ENCODE data around the gene ZSCAN30.

Gene ZSCAN30

DNA sequence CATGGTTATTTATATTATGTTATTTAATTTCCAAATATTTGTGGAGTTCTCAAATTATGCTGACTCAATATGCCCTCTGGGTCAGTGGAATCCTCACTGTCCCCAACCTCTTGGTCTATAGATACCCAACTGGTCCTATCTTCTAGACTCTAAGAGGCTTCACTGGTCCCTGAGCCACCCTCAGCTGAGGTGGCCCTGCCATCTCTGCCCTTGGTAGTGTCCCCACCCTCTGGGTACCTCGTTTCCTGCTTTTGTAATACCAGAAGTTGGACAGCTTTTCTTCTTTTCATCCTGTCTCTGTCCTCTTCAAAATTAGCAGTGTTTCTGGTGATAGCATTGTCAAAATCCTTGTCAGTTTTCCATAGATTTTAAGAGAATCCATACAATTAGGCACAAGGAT lies 11.9 kb downstream of the ZSCAN30 start:
- DNase-seq, result no peak

DNA sequence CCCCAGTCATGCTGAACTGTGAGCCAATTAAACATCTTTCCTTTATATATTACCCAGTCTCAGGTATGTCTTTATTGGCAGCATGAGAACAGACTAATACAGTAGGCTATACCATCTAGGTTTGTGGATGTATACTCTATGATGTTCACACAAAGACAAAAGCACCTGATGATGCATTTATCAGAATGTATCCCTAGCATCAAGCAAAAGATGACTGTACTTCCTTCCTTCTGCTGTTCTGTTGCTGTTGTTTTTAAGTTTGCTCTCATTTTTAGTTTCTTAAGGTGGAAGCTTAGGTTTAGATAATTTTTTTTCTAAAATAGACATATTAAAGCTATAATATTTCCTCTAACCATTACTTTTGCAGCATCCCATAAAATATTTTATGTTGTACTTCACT lies 12.4 kb downstream of the ZSCAN30 start:
- DNase-seq, result no peak

DNA sequence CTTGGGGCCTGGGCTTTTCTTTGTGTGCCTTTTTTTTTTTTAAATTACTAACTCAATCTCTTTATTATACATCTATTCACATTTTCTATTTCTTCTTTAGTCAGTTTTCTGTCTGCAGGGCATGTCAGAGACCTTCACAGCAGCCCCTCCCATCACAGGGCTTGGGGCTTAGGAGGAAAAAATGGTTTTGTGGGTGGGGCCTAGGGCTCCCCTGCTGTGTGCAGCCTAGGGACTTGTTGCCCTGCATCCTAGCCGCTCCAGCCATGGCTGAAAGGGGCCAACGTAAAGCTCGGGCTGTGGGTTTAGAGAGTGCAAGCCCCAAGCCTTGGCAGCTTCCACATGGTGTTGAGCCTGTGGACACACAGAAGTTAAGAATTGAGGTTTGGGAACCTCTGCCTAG lies 13.8 kb downstream of the ZSCAN30 start:
- DNase-seq, result no peak

DNA sequence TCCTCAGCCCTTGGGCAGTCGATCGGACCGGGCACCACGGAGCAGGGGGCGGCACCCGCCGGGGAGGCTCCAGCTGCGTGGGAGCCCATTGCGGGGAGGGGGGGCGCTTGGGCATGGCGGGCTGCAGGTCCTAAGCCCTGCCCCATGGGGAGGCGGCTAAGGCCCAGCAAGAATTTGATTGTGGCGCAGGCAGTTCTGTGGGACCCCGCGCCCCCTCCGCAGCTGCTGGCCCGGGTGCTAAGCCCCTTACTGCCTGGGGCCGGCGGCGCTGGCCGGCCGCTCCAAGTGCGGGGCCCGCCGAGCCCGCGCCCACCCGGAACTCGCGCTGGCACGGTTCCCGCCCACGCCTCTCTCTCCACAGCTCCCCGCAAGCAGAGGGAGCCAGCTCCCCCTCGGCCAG lies 18.4 kb downstream of the ZSCAN30 start:
- DNase-seq, result no peak

DNA sequence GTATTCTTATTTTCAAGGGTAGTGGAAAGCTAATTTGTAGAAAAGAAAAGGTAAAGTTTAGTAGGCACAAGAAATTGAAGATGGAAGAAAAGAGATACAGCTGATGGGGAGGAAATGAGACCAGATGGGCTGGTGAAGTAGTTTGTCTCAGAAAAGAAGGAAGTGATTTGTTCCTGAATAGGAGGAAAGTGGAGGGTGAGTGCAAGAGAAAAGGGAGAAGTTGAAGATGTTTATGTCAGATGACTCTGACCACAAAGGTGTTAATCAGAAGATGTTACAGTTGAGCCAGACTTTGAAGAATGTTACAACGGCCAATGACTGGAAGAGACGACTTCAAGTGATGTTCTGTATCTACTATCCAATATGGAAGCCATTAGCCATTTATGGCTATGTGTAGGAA lies 21.2 kb downstream of the ZSCAN30 start:
- DNase-seq, result no peak

DNA sequence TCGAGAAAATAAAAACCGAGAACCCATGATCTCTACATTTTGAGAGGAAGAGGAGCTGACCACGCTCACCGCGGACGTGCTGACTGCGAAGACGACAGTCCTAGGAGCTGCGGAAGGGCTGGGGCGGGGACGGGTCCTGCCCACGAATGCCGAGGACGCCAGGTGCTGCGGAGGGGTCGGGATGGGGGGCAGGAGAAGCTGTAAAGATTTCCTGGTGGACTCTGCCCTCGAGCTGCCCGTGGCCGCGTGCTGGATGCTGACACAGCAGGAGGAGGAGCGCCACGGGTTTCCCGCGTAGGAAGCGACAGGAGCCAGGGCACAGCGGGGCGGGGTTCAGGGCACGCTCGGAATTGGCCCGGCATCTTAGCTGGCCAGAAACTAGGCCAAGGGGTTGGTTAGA lies 22.2 kb downstream of the ZSCAN30 start:
- no peak for DNase-seq

DNA sequence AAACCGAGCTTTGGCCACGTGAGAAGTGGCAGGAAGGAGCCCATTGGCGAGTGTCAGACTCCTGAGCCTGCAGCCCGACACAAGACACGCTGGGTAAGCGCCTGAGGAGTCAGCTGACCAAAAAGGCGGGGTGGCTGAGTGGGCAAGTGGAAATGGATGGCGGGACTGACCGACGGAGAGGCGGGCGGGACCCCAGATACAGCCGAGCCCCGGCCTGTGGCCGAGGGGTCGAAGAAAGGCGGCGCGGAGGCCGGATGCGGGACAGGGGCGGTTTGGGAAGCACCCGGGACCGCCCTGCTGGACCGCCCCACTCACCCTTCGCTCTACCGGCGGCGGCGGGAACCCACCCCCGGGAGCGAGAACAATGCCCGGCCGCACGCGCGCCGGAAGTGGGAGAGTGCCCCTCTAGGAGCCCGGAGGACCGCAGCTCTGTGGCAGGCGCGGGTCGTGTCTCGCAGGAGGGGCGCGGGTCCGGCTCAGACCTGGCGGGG lies 22.8 kb downstream of the ZSCAN30 start:
- DNase-seq, result no peak

DNA sequence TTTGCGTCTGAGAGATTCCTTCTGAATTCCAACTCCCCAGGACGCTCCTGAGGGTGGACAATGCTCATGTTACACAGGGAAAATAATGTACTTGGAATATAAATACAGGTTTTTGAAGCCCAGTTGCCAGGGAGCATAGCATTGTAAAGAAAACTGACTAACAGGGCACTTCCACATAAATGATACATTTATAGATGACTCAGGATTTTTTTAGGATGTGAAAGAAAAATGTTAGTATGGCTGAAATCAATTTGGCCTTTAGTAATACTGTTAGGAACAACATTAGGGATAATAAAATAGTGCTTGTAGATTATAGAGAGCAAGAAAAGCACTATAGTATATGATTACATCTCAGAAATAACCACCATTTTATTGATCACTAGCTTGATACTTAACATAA lies 25.6 kb downstream of the ZSCAN30 start:
- no peak for DNase-seq

DNA sequence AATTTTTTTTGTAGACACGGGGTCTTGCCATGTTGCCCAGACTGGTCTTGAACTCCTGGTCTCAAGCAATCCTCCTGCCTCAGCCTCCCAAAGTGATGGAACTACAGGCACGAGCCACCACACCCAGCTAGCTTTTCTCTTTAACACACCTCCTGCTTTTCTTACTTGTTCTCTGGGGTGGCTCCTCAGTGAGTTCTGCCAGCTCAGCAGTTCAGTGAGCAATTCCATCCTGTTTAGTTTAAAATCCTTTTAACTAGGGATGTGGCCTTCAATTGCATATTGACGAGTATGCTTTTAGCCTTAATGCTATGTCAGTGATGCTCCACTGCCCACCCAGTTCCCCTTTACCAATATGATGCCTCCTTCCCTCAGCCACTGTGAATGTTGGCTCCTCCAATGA lies 33.1 kb downstream of the ZSCAN30 start:
- no peak for DNase-seq

DNA sequence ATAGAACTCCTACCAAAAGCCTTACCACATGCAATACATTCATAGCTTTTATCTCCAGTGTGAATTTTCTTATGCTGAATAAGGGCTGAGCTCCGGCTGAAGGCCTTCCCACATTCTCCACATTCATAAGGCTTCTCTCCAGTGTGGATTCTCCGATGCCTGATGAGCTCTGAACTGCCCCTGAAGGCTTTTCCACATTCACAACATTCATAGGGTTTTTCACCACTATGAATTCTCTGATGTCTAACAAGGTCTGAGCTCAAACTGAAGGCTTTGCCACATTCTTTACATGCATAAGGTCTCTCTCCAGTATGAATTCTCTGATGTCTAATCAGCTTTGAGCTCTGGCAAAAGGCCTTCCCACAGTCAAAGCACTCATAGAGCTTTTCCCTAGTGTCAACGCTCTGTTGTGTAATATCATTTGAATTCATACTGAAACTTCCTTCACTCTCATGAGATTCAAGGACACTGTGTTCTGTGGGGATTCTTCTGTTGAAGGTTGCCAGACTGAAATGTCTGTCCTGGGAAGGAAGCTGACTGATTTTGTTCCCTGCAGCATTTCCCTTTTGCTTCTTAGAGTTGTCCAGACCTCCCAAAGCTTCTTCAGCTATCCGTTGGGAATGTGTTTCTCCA lies 36.3 kb downstream of the ZSCAN30 start:
- no peak for DNase-seq

DNA sequence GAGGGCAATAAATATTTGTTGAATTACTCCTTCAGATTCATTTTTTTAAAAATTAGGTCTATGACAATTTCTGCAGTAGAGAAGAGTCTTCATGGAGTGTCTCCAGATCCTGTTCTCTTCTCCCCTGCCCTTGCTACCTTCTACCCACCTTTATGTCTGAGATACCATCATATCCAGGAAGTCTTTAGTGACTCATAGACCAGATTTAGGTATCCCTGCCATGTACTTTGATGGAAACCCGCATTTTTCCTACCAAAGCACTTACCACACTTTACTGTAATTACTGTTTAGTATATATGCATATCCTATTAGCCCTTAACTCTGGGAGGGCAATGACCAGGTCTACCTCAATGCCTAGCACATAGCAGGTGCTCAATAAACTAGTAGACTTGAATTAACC lies 37.6 kb downstream of the ZSCAN30 start:
- DNase-seq, result no peak

DNA sequence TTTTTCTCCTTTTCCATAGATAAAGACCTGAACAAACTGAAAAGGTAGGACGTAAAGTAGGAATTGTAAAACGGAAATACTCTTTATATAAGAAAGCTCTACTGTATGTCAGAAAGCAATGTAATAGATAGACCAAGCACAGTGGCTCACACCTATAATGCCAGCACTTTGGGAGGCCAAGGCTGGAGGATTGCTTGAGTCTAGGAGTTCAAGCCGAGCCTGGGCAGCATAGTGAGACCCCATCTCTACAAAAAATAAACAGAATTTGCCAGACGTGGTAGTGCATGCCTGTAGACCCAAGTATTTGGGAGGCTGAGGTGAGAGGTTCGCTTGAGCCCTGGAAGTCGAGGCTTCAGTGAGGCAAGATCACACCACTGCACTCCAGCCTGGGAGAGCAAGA lies 41.6 kb downstream of the ZSCAN30 start:
- DNase-seq, result no peak

DNA sequence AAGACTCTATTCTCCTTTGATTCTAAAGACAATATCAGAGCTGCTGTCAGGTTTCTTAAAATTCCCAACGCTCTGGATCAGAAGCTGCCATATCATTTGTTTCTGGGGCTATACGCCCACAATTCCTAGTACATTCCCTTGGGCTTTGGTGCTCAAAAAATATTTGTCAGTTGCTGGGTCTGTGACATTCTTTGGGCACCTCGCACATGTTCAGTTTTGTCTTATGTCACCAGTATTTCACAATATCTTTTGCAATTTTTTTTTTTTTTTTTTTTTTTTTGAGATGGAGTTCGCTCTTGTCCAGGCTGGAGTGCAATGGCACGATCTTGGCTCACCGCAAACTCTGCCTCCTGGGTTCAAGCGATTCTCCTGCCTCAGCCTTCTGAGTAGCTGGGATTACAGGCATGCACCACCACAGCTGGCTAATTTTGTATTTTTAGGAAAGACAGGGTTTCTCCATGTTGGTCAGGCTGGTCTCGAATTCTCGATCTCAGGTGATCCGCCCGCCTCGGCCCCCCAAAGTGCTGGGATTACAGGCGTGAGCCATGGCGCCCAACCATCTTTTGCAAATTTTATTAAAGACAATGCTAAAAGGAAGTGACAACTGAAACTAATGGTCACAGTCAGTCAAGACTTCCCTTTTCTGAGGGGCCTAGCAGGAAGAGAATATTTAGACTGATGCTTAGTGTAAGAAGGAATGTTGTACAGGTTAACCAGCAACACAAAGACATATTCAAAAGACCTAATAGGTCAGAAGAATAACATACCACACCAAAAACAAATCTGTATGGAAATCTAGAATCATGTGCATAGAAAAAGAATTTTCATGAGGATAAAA lies 42.4 kb downstream of the ZSCAN30 start:
- no peak for DNase-seq

DNA sequence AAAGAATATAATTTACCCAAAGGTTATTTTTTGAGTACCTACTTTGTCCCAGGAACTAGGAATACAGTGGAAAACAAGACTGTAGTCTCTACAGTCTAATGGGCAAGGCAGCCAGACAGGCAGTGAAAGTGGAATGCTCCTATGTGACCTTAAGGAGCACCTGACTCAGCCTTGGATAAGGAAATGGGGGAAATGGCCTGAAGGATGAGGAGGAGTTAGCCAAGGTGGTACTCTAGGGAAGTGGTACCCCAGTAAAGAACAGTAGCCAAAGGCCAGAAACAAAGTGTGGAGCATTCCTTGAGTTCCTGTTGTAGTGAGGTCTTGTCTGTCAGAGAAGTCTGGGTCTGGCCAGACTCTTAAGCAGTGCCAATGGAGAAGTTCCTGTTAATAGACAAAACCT lies 43.2 kb downstream of the ZSCAN30 start:
- no peak for DNase-seq

DNA sequence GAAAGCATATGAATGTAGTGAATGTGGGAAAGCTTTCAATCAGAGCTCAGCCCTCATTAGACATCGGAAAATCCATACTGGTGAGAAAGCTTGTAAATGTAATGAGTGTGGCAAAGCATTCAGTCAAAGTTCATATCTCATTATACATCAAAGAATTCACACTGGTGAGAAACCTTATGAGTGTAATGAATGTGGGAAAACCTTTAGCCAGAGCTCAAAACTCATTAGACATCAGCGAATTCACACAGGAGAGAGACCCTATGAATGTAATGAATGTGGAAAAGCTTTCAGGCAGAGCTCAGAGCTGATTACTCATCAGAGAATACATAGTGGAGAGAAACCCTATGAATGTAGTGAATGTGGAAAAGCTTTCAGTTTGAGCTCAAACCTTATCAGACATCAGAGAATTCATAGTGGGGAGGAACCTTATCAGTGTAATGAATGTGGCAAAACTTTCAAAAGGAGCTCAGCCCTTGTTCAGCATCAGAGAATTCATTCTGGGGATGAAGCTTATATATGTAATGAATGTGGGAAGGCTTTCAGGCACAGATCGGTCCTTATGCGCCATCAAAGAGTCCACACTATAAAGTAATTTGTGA lies 44.2 kb downstream of the ZSCAN30 start:
- no peak for DNase-seq

DNA sequence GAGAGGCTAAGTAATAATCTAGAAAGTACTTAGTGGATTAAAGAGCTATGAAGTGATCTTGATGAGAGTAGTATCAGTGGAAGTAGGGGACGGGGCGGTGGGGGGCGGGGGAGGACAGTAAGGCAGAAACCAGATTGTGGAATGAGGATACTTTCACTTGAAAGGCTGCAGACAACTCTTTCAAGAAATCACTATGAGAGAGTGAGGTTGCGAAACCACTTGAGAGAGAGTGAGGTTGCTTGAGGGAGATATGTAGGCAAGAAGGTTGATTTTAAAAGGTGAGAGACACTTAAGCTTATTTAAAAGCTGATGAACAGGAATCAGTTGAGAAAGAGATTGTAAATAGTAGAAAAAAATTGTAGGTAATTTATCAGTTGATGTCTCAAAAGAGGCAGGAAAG lies 45.4 kb downstream of the ZSCAN30 start:
- no peak for DNase-seq

DNA sequence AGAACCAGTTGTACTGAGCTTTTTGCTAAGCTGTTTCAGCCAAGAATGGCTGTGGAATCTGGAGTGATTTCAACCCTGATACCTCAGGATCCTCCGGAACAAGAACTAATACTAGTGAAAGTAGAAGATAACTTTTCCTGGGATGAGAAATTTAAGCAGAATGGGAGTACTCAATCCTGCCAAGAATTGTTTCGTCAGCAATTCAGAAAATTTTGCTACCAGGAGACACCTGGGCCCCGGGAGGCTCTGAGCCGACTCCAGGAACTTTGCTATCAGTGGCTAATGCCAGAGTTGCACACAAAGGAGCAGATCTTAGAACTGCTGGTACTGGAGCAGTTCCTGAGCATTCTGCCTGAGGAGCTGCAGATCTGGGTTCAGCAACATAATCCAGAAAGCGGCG lies 47.6 kb downstream of the ZSCAN30 start:
- no peak for DNase-seq

DNA sequence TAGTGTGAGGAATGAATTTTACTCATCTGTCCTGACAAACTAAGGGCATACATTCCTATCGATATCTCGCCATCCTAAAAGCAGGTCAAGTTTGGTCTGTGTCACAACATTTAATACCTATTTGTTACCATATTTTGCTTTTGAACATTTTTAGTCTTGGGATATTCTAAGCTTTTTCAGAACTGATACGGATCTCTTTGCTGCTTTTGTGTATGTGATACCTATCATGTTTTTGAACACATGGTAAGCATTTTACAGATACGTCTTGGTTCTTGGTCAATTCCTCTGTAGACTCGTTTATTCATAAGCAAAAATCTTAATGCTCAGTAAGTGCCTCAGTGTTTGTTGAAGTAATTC lies 48.6 kb downstream of the ZSCAN30 start:
- no peak for DNase-seq

DNA sequence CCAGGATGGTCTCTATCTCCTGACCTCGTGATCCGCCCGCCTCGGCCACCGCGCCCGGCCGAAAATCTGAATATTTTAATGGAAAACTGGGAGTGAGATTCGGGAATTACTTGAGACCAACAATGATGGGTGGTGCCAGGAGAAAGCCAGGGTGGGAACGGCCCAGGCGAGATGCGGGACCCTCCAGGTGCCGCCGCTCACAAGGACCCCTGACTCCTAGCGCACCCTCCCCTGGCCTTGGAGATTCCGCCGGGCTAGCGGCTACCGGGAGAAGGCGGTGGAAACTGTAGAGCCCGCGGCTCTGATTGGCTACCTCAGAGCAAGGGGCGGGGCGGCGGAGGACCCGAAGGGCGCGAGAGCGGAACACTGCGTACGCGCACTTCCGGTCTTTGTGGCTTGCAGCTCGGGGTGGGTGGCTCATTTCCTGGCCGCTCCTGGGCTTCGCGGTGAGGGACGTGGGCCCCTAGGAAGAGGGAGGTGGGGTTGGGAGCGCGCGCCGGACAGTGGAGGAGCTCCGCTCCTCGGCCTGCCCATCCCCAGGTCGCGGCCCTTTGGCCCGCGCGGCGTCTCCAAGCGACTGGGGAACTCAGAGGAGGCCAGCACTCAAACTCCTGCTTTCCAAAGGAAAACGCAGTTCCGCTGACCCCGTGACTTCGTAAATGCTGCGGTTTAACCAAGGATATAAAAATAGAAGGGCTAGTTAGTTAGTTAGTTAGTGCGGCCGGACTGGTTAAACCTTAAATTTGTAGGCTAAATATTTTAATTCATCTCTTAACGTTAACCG lies 49.2 kb downstream of the ZSCAN30 start, which contains the start of gene ZNF397:
TSS of gene ZNF397 (plus strand) at position 371 of the 784 bp plus-strand sequence. CDS start 1,437 bp downstream, outside the sequence.
- DNase-seq, result peak; percentile 75

DNA sequence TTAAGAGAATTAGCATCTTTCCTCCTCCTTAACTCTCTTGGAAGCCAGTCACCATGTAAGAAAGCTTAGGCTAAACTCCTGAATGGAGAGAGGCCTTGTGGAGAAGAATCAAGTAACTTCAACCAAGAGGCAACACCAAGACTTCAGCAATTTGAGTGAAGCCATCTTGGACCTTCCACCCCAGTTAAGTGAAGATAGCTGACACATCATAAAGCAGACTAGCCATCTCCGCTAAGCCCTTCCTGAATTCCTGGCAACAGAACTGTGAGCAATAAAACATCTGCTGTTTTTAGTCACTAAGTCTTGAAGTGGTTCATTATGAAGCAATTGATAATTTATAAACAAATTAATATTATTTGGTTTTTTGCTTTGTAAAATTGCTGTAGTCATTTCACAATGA lies 50.7 kb downstream of the ZSCAN30 start:
- DNase-seq, result no peak

DNA sequence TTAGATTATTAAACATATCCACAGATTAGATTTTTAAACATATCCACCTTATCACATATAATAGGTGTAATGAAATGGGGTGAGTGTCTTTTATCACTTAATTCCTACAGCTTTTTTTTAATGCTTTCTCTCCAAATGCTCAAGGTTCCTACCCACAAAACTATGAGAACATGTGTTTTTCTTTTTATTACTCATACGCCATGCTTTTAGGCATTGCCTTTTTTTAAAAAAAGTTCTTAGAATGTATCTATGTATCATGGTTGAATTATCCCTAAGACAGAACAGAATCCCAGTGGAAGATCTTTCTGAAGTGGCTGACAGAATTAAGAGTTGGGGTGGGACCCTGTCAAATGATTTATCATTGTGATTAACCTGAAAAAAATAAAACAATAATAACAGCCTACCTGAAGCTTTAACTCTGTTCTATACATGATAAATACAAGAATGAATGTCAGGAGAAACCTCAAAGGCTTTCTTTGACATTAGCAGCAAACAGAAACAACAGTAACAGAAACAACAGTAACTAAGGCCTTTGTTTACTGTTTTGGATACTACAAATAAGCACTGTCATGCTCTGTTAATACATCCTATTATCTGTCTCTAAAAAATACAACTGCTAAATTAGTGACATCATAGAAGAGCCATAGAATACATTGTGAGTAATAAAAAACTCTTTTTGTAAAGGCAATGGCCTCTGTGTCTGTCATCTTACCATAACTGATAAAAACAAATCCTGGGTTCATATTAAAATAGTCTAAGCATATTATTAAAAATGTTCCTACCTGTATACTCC lies 53.3 kb downstream of the ZSCAN30 start:
- no peak for DNase-seq

DNA sequence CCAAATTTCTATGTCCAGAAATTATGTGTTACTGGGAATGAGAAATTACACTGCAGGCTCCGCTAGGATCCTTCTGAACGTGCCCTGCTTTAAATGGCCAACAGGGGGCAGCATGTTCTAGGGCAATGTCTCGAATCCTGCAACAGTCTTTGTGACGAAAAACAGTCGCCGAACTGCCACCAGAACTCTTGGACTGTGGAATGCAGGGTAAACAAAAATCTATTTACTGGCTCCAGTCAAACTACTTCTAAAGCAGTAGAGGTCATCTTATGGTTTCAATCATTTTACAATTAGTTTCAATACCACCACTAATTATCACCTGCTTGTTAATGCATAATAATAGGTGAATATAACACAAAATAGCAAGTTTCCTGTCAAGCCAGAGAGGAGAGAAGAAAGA lies 59.0 kb downstream of the ZSCAN30 start:
- DNase-seq, result no peak
